GM18858 (cell line): ENCODE measurements around the gene MRPS33.
"Not testable (repeated sequence)": the region's sequence is repeated elsewhere in the genome, so short reads cannot be mapped to it uniquely, and the experiment has no call there.

ENCODE experiments used
- ATAC-seq: cut with Tn5 transposase; IDR thresholded peaks from one replicate; pipeline ENCODE4 v1.9.1; 2021; ENCODE audit not compliant: unreplicated experiment

MRPS33 gene

GRCh38 chr7:140956997-140957396 lies 57.8 kb downstream of the MRPS33 start:
- ATAC-seq = not testable (repeated sequence)
